ENCODE measurements around the gene SAMD10. TPM values are rescaled to one million over a fixed set of nuclear protein-coding genes. Genes with fewer than 3 reads are reported as not detected.
A peak's percentile ranks its signal among the peaks of the same experiment; 100 is the strongest.
"Not testable (repeated sequence)": the region's sequence is repeated elsewhere in the genome, so short reads cannot be mapped to it uniquely, and the experiment has no call there.

Gene SAMD10
- total and polyA plus RNA-seq, 4 donors, result 0.84 to 4.1 (median 1.9) TPM

- H3K27ac ChIP-seq (ENCODE audit: low read depth in 1 of 2, low read length in 2 of 2), result no peak overlapping the region
- peak in 1 of 2 donors; percentile 79 for DNase-seq
- 15 to 17% methylated on average over 52 of the region's 52 CpGs for WGBS, 2 donors
These were observed 868 bp downstream of the SAMD10 start for GRCh38 chr20:63978319-63979228.

GRCh38 chr20:63977739-63978276 lies 1.6 kb downstream of the SAMD10 start:
- H3K4me3 ChIP-seq (ENCODE audit: low read length in 2 of 2), result no peak overlapping the region
- DNase-seq (peak in 1 of 2 donors; percentile 48), ATAC-seq (ENCODE audit: low FRiP score) (no peak)
- intact Hi-C loops (cut with DNase I), result no loop called here
- no peaks in the 10 kb centered on the region for H3K9me3 ChIP-seq (ENCODE audit: control insufficient read depth, low read length)
- H3K4me1 ChIP-seq (ENCODE audit: control insufficient read depth in 1 of 2, insufficient read depth in 2 of 2, low read length in 2 of 2), result no peaks in the 10 kb centered on the region
- H3K27me3 ChIP-seq (ENCODE audit: control insufficient read depth in 1 of 2, insufficient read depth in 2 of 2, low read length in 1 of 2), result no peaks in the 10 kb centered on the region
- WGBS, 2 donors, result 63 to 70% methylated on average over 16 of the region's 16 CpGs
- no peak overlapping the region for H3K27ac ChIP-seq (ENCODE audit: low read depth in 1 of 2, low read length in 2 of 2)
- no peaks in the 10 kb centered on the region for H3K36me3 ChIP-seq (ENCODE audit: control insufficient read depth in 1 of 2, insufficient read depth in 2 of 2, low read length in 1 of 2)

More at GRCh38 chr20:63978319-63979228, 868 bp downstream of the SAMD10 start:
- Histone ChIP-seq H3K27me3 (ENCODE audit: control insufficient read depth in 1 of 2, insufficient read depth in 2 of 2, low read length in 1 of 2) (no peaks in the 10 kb centered on the region), H3K36me3 (ENCODE audit: control insufficient read depth in 1 of 2, insufficient read depth in 2 of 2, low read length in 1 of 2) (peaks cover 0 to 2% of the 10 kb centered on the region in 2 donors), H3K9me3 (ENCODE audit: control insufficient read depth, low read length) (no peaks in the 10 kb centered on the region), H3K4me1 (ENCODE audit: control insufficient read depth in 1 of 2, insufficient read depth in 2 of 2, low read length in 2 of 2) (no peaks in the 10 kb centered on the region), H3K4me3 (ENCODE audit: low read length in 2 of 2) (peak overlapping the region; percentile 23 to 53)
- no peak for ATAC-seq (ENCODE audit: low FRiP score)
- intact Hi-C loops (cut with DNase I), result no loop called here

- Histone ChIP-seq H3K27me3 (ENCODE audit: control insufficient read depth in 1 of 2, insufficient read depth in 2 of 2, low read length in 1 of 2) (no peaks in the 10 kb centered on the region), H3K27ac (ENCODE audit: low read depth in 1 of 2, low read length in 2 of 2) (no peak overlapping the region), H3K4me1 (ENCODE audit: control insufficient read depth in 1 of 2, insufficient read depth in 2 of 2, low read length in 2 of 2) (no peaks in the 10 kb centered on the region), H3K36me3 (ENCODE audit: control insufficient read depth in 1 of 2, insufficient read depth in 2 of 2, low read length in 1 of 2) (no peaks in the 10 kb centered on the region), H3K9me3 (ENCODE audit: control insufficient read depth, low read length) (no peaks in the 10 kb centered on the region), H3K4me3 (ENCODE audit: low read length in 2 of 2) (no peak overlapping the region)
- DNase-seq, result no peak
- WGBS, 2 donors, result 89 to 90% methylated on average over 18 of the region's 18 CpGs
- intact Hi-C loops (cut with DNase I), result no loop called here
- no peak for ATAC-seq (ENCODE audit: low FRiP score)
These were observed 2.3 kb downstream of the SAMD10 start for GRCh38 chr20:63976980-63977738.

GRCh38 chr20:63976511-63976910 lies 2.9 kb downstream of the SAMD10 start:
- H3K9me3 ChIP-seq (ENCODE audit: control insufficient read depth, low read length); H3K27ac ChIP-seq (ENCODE audit: low read depth in 1 of 2, low read length in 2 of 2); H3K4me1 ChIP-seq (ENCODE audit: control insufficient read depth in 1 of 2, insufficient read depth in 2 of 2, low read length in 2 of 2); intact Hi-C loops (cut with DNase I); ATAC-seq (ENCODE audit: low FRiP score); H3K4me3 ChIP-seq (ENCODE audit: low read length in 2 of 2); H3K27me3 ChIP-seq (ENCODE audit: control insufficient read depth in 1 of 2, insufficient read depth in 2 of 2, low read length in 1 of 2); DNase-seq; H3K36me3 ChIP-seq (ENCODE audit: control insufficient read depth in 1 of 2, insufficient read depth in 2 of 2, low read length in 1 of 2): not testable (repeated sequence)
- WGBS, 2 donors, result 89 to 94% methylated on average over 7 of the region's 7 CpGs

GRCh38 chr20:63974402-63975200 lies 4.8 kb downstream of the SAMD10 start:
- no peak for ATAC-seq (ENCODE audit: low FRiP score)
- H3K4me3 ChIP-seq (ENCODE audit: low read length in 2 of 2), result no peak overlapping the region
- no peaks in the 10 kb centered on the region for H3K27me3 ChIP-seq (ENCODE audit: control insufficient read depth in 1 of 2, insufficient read depth in 2 of 2, low read length in 1 of 2)
- H3K36me3 ChIP-seq (ENCODE audit: control insufficient read depth in 1 of 2, insufficient read depth in 2 of 2, low read length in 1 of 2), result no peaks in the 10 kb centered on the region
- 59 to 60% methylated on average over 19 of the region's 19 CpGs for WGBS, 2 donors
- DNase-seq, result peak in 1 of 2 donors; percentile 50
- H3K9me3 ChIP-seq (ENCODE audit: control insufficient read depth, low read length), result no peaks in the 10 kb centered on the region
- no peak overlapping the region for H3K27ac ChIP-seq (ENCODE audit: low read depth in 1 of 2, low read length in 2 of 2)
- intact Hi-C loops (cut with DNase I), result loop anchor here (1.0 to 5.0 kb wide), 4 partner anchors 187 to 438 kb away; partner anchors contain the start of gene PTK6 (in 1 of the 2)
- H3K4me1 ChIP-seq (ENCODE audit: control insufficient read depth in 1 of 2, insufficient read depth in 2 of 2, low read length in 2 of 2), result no peaks in the 10 kb centered on the region

- Histone ChIP-seq H3K36me3 (ENCODE audit: control insufficient read depth in 1 of 2, insufficient read depth in 2 of 2, low read length in 1 of 2) (no peaks in the 10 kb centered on the region), H3K4me1 (ENCODE audit: control insufficient read depth in 1 of 2, insufficient read depth in 2 of 2, low read length in 2 of 2) (no peaks in the 10 kb centered on the region), H3K27me3 (ENCODE audit: control insufficient read depth in 1 of 2, insufficient read depth in 2 of 2, low read length in 1 of 2) (no peaks in the 10 kb centered on the region), H3K27ac (ENCODE audit: low read depth in 1 of 2, low read length in 2 of 2) (no peak overlapping the region), H3K4me3 (ENCODE audit: low read length in 2 of 2) (no peak overlapping the region), H3K9me3 (ENCODE audit: control insufficient read depth, low read length) (no peaks in the 10 kb centered on the region)
- intact Hi-C loops (cut with DNase I), result loop anchor here (1.0 to 5.0 kb wide), 4 partner anchors 187 to 437 kb away; partner anchors contain the start of gene PTK6 (in 1 of the 2)
- ATAC-seq (ENCODE audit: low FRiP score) (peak; percentile 95), DNase-seq (peak; percentile 93 to 97)
- 8 to 10% methylated on average over 37 of the region's 37 CpGs for WGBS, 2 donors
These were observed 5.6 kb downstream of the SAMD10 start for GRCh38 chr20:63973636-63974401.

- Histone ChIP-seq H3K27me3 (ENCODE audit: control insufficient read depth in 1 of 2, insufficient read depth in 2 of 2, low read length in 1 of 2) (no peaks in the 10 kb centered on the region), H3K27ac (ENCODE audit: low read depth in 1 of 2, low read length in 2 of 2) (no peak overlapping the region), H3K9me3 (ENCODE audit: control insufficient read depth, low read length) (no peaks in the 10 kb centered on the region), H3K4me1 (ENCODE audit: control insufficient read depth in 1 of 2, insufficient read depth in 2 of 2, low read length in 2 of 2) (no peaks in the 10 kb centered on the region), H3K36me3 (ENCODE audit: control insufficient read depth in 1 of 2, insufficient read depth in 2 of 2, low read length in 1 of 2) (no peaks in the 10 kb centered on the region), H3K4me3 (ENCODE audit: low read length in 2 of 2) (no peak overlapping the region)
- no peak for DNase-seq
- whole genome bisulfite sequencing, 2 donors, result 93 to 97% methylated on average over 3 of the region's 3 CpGs
- no peak for ATAC-seq (ENCODE audit: low FRiP score)
- intact Hi-C loops (cut with DNase I), result loop anchor here (5.0 kb wide), 2 partner anchors 186 to 196 kb away; no protein-coding TSS in a partner anchor
These were observed 6.3 kb downstream of the SAMD10 start for GRCh38 chr20:63973160-63973479.
